GM23248 (cell line): ENCODE results near the gene C1QBP. TPM values are rescaled to one million over a fixed set of nuclear protein-coding genes. Genes with fewer than 3 reads are reported as not detected.

Source experiments
- DNase-seq: peaks from one replicate; pipeline ENCODE4 v3.0.0-alpha.2; 2015
- H2AFZ ChIP-seq: fragments of 200-600 bp; sonication (generic); 2 replicates; pipeline ENCODE4 v1.6.1; 2016; ENCODE audit warnings: antibody characterized with exemption
- H3F3A ChIP-seq: fragments of 200-600 bp; sonication (generic); 2 replicates; pipeline ENCODE4 v1.6.1; 2016; ENCODE audit warnings: mild to moderate bottlenecking, antibody characterized with exemption, mixed run types; ENCODE audit not compliant: insufficient read depth
- H3K27ac ChIP-seq: fragments of 200-600 bp; sonication (generic); 2 replicates; pipeline ENCODE4 v1.5.1; 2016; ENCODE audit warnings: mild to moderate bottlenecking
- H3K27me3 ChIP-seq: fragments of 200-600 bp; sonication (generic); replicated peaks from 2 replicates; pipeline ENCODE4 v1.6.1; 2016; ENCODE audit warnings: mild to moderate bottlenecking; ENCODE audit not compliant: insufficient read depth
- H3K36me3 ChIP-seq: fragments of 200-600 bp; sonication (generic); 2 replicates; pipeline ENCODE4 v1.6.1; 2016; ENCODE audit warnings: low read depth, mild to moderate bottlenecking
- H3K4me1 ChIP-seq: fragments of 200-600 bp; sonication (generic); 2 replicates; pipeline ENCODE4 v1.6.1; 2016; ENCODE audit warnings: mild to moderate bottlenecking; ENCODE audit not compliant: insufficient read depth
- H3K4me2 ChIP-seq: fragments of 200-600 bp; sonication (generic); one replicate; pipeline ENCODE4 v1.6.1; 2016; ENCODE audit warnings: mild to moderate bottlenecking; ENCODE audit not compliant: unreplicated experiment
- H3K4me3 ChIP-seq: fragments of 200-600 bp; sonication (generic); 2 replicates; pipeline ENCODE4 v1.5.1; 2016; ENCODE audit warnings: mild to moderate bottlenecking
- H3K79me2 ChIP-seq: fragments of 200-600 bp; sonication (generic); 2 replicates; pipeline ENCODE4 v1.6.1; 2016; ENCODE audit warnings: mild to moderate bottlenecking; ENCODE audit not compliant: insufficient read depth
- H3K9ac ChIP-seq: fragments of 200-600 bp; sonication (generic); 2 replicates; pipeline ENCODE4 v1.6.1; 2016; ENCODE audit warnings: mild to moderate bottlenecking
- H3K9me2 ChIP-seq: fragments of 200-600 bp; sonication (generic); 2 replicates; pipeline ENCODE4 v1.6.1; 2016; ENCODE audit warnings: mixed run types, mild to moderate bottlenecking, moderate library complexity; ENCODE audit not compliant: insufficient read depth
- H3K9me3 ChIP-seq: fragments of 200-600 bp; sonication (generic); one replicate; pipeline ENCODE4 v1.6.1; 2017; ENCODE audit warnings: low read depth
- H4K20me1 ChIP-seq: fragments of 200-600 bp; sonication (generic); 2 replicates; pipeline ENCODE4 v1.6.0; 2016; ENCODE audit not compliant: insufficient read depth
- EZH2 ChIP-seq: fragments of 200-600 bp; sonication (generic); IDR thresholded peaks from 2 replicates; pipeline ENCODE4 v1.6.1; 2018; ENCODE audit warnings: antibody characterized with exemption, mild to moderate bottlenecking; ENCODE audit not compliant: insufficient read depth, poor library complexity, severe bottlenecking
- EZH2phosphoT487 ChIP-seq: fragments of 200-600 bp; sonication (generic); IDR thresholded peaks from 2 replicates; pipeline ENCODE4 v1.6.1; 2018; ENCODE audit warnings: antibody characterized with exemption, moderate library complexity, mild to moderate bottlenecking, low read depth; ENCODE audit not compliant: insufficient read depth
- WGBS, 2 experiments: methylation state at CpG; one replicate each; pipeline ENCODE4 v1.1.6; 2015 to 2017; ENCODE audit warnings: low lambda C conversion rate in 2 of 2, low coverage in 1 of 2; ENCODE audit errors: missing lambda C conversion rate in 2 of 2; 5-methylcytosine and 5-hydroxymethylcytosine counted together
- in situ Hi-C: fragments of 300-500 bp; cut with MboI; formaldehyde crosslinking; loops from 2 replicates; pipeline ENCODE4 v1.15.0; 2020
- polyA plus RNA-seq: library from polyadenylated mRNA; unstranded; fragments of >200 nt; fragmentation: Nextera tagmentation; extraction: Ambion mirVana; gene quantifications from 2 replicates; pipeline ENCODE4 v1.2.1, GENCODE V29; 2016
- total RNA-seq: library from RNA; depleted of rRNA; stranded (reverse); fragments of >200 nt; shearing (Covaris generic); gene quantifications from 2 replicates; pipeline ENCODE4 v1.2.3, GENCODE V29; 2014; rRNA removed

Gene C1QBP
- total and polyA plus RNA-seq, 2 experiments from 2014 or later: 131 to 235 TPM

GRCh38 chr17:5391678-5392077, 47.3 kb downstream of the C1QBP start:
- DNase-seq: no peak
- Histone ChIP-seq H3F3A (peaks cover 9% of the 10 kb centered on the region; the same call in 1 of the 2 replicates), H3K9ac (no peak overlapping the region), H3K36me3 (peaks cover 65% of the 10 kb centered on the region), H3K4me2 (no peak overlapping the region), H3K27ac (no peak overlapping the region), H3K27me3 (no peaks in the 10 kb centered on the region), H4K20me1 (no peaks in the 10 kb centered on the region), H3K4me1 (no peaks in the 10 kb centered on the region), H3K4me3 (no peak overlapping the region), H3K9me3 (no peaks in the 10 kb centered on the region), H2AFZ (no peak overlapping the region), H3K79me2 (no peaks in the 10 kb centered on the region), H3K9me2 (no peaks in the 10 kb centered on the region)
- in situ Hi-C loops: no loop called here
- TF ChIP-seq EZH2: no peak
- TF ChIP-seq EZH2phosphoT487: no peak
- 88 to 99% methylated on average over 5 of the region's 5 CpGs for WGBS, 2 experiments

Other genes with a start within 250 kb of the C1QBP start
- 5.1 and 6.2 TPM in 2 replicates for gene ZNF594, start 247.3 kb downstream of the C1QBP start, total RNA-seq
- 2.2 and 3.1 TPM in 2 replicates for gene ZNF594, start 247.3 kb downstream of the C1QBP start, polyA plus RNA-seq
- gene SCIMP, start 204.3 kb downstream of the C1QBP start, total RNA-seq: not detected in 2 replicates
- gene SCIMP, start 204.3 kb downstream of the C1QBP start, polyA plus RNA-seq: 0.11 and 0.30 TPM in 2 replicates
- gene RABEP1, start 156.9 kb downstream of the C1QBP start, total RNA-seq: 26.3 and 51.2 TPM in 2 replicates
- gene RABEP1, start 156.9 kb downstream of the C1QBP start, polyA plus RNA-seq: 33.1 and 33.6 TPM in 2 replicates
- gene NUP88, start 19.5 kb downstream of the C1QBP start, total RNA-seq: 42.9 and 50.6 TPM in 2 replicates
- gene NUP88, start 19.5 kb downstream of the C1QBP start, polyA plus RNA-seq: 42.9 and 52.6 TPM in 2 replicates
- gene RPAIN, start 19.0 kb downstream of the C1QBP start, total RNA-seq: 9.0 and 15.7 TPM in 2 replicates
- gene RPAIN, start 19.0 kb downstream of the C1QBP start, polyA plus RNA-seq: 21.4 and 22.0 TPM in 2 replicates
- gene DHX33, start 29.8 kb upstream of the C1QBP start, total RNA-seq: 4.4 and 6.3 TPM in 2 replicates
- gene DHX33, start 29.8 kb upstream of the C1QBP start, polyA plus RNA-seq: 2.2 and 3.0 TPM in 2 replicates
- 38.6 and 70.7 TPM in 2 replicates for gene DERL2, start 47.0 kb upstream of the C1QBP start, total RNA-seq
- 159 and 160 TPM in 2 replicates for gene DERL2, start 47.0 kb upstream of the C1QBP start, polyA plus RNA-seq
- 13.4 and 20.2 TPM in 2 replicates for gene MIS12, start 47.4 kb upstream of the C1QBP start, total RNA-seq
- 10.5 and 12.9 TPM in 2 replicates for gene MIS12, start 47.4 kb upstream of the C1QBP start, polyA plus RNA-seq
- gene NLRP1, start 145.4 kb upstream of the C1QBP start, total RNA-seq: 33.4 and 36.0 TPM in 2 replicates
- gene NLRP1, start 145.4 kb upstream of the C1QBP start, polyA plus RNA-seq: 16.8 and 17.5 TPM in 2 replicates